ENCODE results near the gene MYO15A.

DNA sequence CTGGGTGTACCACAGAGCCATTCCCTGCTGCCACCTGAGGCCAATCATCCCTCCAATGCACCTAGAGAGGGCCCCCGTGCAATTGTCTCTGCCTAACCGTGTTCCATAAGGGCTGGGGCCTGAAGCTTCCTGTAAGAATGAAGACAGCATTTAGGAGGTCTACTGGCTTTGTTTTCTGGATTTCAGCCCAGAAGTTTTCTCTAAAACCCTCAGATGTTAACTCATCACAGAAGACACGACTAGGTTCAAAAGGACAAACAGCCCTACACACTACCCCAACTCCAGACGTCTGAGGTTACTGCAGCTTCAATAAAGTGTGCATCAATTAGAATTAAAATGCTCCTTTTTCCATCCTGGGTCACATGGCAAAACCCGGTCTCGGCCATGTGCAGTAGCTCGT lies 31.6 kb upstream of the MYO15A start:
- TF ChIP-seq, protein P1, sequence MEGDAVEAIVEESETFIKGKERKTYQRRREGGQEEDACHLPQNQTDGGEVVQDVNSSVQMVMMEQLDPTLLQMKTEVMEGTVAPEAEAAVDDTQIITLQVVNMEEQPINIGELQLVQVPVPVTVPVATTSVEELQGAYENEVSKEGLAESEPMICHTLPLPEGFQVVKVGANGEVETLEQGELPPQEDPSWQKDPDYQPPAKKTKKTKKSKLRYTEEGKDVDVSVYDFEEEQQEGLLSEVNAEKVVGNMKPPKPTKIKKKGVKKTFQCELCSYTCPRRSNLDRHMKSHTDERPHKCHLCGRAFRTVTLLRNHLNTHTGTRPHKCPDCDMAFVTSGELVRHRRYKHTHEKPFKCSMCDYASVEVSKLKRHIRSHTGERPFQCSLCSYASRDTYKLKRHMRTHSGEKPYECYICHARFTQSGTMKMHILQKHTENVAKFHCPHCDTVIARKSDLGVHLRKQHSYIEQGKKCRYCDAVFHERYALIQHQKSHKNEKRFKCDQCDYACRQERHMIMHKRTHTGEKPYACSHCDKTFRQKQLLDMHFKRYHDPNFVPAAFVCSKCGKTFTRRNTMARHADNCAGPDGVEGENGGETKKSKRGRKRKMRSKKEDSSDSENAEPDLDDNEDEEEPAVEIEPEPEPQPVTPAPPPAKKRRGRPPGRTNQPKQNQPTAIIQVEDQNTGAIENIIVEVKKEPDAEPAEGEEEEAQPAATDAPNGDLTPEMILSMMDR (IDR thresholded peaks at IDR 0.05) = no peak
- TF ChIP-seq POLR2A (IDR thresholded peaks at IDR 0.05) = no peak
